GM12874 (cell line): ENCODE measurements around the gene LRBA.

Experiments used
- CTCF ChIP-seq: IDR thresholded peaks from 2 replicates; pipeline ENCODE4 v1.5.1; 2011; ENCODE audit warnings: low read depth, mild to moderate bottlenecking, control low read depth, low read length, moderate library complexity; ENCODE audit not compliant: insufficient read depth

Gene LRBA

GRCh38 chr4:150479657-150480056, 535.4 kb downstream of the LRBA start:
- TF ChIP-seq CTCF, result no peak

GRCh38 chr4:150477869-150478268, 537.2 kb downstream of the LRBA start:
- no peak for TF ChIP-seq CTCF

- TF ChIP-seq CTCF, result no peak
Measured at GRCh38 chr4:150476776-150477175, 538.3 kb downstream of the LRBA start.

GRCh38 chr4:150475763-150476162, 539.3 kb downstream of the LRBA start:
- TF ChIP-seq CTCF, result no peak

GRCh38 chr4:150464523-150464922, 550.6 kb downstream of the LRBA start:
- TF ChIP-seq CTCF, result no peak

GRCh38 chr4:150462743-150463142, 552.3 kb downstream of the LRBA start:
- TF ChIP-seq CTCF, result no peak

GRCh38 chr4:150461957-150462356, 553.1 kb downstream of the LRBA start:
- no peak for TF ChIP-seq CTCF

GRCh38 chr4:150457802-150458201, 557.3 kb downstream of the LRBA start:
- no peak for TF ChIP-seq CTCF
